ENCODE results near the gene GTPBP1.

Gene GTPBP1

DNA sequence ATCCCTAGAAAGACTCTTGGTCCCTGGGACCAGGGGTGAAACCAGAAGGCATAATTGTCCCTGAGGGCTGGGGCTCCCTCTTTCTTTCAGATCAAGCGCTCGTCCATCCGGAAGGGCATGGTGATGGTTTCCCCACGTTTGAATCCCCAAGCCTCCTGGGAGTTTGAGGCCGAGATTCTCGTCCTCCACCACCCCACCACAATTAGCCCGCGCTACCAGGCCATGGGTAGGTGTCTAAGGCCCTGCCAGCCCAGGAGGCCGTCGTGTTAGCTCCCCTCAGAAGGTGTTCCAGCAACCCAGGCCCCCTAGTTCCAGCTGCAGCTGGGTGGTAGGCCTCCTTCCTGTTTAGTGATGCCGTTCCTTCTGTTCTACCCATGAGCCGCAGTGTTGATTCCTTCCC, 21.4 kb downstream of the GTPBP1 start:
- no peak for DNase-seq

- DNase-seq = no peak
These were observed 22.0 kb downstream of the GTPBP1 start for GRCh38 chr22:38727530-38728451.

DNA sequence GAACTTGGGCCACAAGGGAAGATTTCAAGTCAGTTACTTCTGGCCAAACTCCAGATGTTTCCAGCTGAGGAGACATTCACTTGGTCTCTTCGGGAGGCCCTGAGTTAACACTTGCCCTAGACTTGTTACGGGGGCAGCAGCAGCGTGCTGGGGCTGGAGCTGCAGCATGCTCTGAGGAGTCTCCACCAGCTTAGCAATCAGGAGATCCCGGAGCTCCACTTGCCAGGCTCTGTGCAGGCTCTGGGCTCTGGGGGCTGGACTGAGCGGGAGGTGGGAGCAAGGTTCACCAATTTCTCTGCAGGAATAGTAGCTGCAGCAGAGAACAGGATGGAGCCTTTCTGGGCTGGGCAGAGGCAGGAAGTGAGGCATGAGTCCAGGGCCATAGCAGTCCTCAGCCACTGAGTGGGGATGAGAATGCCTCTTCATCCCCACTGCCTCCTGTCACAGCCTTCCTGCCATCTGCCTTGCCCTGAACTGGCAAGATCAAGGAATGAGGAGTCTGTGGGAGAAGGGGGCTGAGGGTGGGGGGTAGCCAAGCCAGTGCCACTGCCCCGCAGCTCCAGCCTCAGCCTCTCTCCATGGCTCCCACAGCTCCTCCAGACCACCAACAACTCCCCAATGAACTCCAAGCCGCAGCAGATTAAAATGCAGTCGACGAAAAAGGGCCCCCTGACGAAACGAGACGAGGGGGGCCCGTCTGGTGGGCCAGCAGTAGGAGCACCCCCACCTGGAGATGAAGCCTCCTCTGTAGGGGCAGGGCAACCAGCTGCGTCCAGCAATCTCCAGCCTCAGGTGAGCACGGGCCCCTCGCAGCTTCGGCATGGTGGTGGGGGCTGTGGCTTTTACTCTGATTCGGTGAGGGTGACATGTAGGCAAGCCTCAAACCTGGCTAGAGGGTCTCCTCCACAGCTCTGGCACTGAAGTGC, 23.4 kb downstream of the GTPBP1 start:
- no peak for DNase-seq

- DNase-seq = no peak
These were observed 24.2 kb downstream of the GTPBP1 start for GRCh38 chr22:38729946-38730345.

DNA sequence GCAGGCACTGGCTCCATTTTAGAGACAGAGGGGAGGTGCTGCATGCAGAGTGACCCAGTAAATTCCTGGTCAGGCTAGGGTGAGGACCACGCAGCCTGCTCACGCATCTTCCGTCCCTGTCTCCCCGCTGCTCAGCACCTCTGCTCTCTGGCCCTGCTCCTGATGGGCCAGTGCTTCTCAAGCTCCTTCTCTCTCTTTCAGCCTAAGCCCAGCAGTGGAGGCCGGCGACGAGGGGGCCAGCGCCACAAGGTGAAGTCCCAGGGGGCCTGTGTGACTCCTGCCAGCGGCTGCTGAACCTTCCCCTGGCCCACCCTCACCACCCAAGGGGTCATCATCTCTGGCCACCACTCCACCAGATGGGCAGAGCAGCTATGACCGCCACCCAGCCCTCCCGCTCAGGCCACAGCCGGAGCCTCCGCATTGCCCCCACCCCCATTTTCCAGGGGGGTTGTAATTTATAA, 24.7 kb downstream of the GTPBP1 start:
- DNase-seq = no peak

DNA sequence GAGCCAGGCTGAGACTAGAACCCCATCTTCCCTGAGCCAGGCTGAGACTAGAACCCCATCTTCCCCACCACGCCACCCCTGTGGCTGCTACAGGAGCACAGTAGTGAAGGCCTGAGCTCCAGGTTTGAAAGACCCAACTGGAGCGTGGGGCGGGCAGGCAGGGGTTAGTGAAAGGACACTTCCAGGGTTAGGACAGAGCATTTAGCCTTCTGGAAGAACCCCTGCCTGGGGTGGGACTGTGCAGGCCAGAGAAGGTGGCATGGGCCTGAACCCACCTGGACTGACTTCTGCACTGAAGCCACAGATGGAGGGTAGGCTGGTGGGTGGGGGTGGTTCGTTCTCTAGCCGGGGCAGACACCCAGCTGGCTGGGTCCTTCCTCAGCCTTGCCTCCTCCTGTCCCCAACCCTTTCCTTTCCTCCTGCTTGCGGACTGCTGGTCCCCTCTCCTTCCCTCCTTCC, 26.0 kb downstream of the GTPBP1 start:
- no peak for DNase-seq

GRCh38 chr22:38732251-38732815, 26.6 kb downstream of the GTPBP1 start:
- no peak for DNase-seq

- no peak for DNase-seq
These were observed 27.6 kb downstream of the GTPBP1 start for GRCh38 chr22:38733329-38733723.

GRCh38 chr22:38733724-38734381, 28.1 kb downstream of the GTPBP1 start:
- DNase-seq = peak in 1 of 2 experiments; percentile 17

DNA sequence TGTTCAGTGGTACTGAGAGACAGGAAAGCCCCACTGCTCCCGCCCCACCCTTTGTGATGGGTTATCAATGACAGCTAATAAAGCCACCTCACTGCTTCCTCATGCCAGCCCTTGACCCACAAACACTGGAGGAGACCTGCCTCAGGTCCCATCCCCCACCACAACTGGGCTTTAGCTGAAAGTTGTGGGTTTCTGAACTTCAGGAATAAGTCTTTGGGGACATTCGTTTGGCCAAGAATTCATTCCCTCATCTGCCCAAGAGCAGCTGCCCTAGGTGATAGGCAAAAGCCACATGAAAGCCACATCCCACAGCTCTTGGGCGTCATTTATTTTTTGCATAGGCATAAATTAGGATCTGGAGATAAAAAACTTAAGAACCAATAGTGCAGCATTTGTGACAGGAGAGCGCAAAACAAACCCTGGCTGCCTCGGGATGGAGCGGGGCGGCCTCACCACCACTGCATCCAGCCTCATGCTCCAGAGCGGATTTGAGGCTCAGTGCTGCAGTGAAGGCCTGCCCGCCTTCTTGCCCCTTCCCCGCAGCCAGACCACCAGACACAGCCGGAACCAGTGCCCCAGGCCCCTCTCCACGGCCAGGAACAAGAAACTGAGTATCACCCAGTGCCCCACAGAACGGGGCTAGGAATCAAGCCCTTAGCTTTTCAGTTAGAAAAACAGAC, 28.8 kb downstream of the GTPBP1 start:
- no peak for DNase-seq

GRCh38 chr22:38735126-38735464, 29.4 kb downstream of the GTPBP1 start:
- DNase-seq = no peak

- DNase-seq = no peak
These were observed 29.9 kb downstream of the GTPBP1 start for GRCh38 chr22:38735465-38736256.

DNA sequence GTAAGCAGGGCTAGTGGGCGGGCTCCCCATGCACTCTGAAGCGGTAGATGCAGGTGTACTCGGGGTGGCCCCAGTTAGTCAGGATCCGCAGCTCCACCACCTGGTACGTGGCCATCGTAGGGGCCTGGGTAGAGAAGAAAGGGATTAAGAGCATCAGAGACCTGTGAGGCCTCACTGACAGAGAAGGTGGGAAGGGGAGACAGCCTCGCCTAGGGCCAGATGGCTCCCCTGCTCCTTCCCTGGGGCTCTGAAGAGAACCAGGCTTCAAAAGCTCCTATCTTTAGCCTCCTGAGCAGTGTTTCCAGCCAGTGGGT, 30.5 kb downstream of the GTPBP1 start:
- DNase-seq = no peak

- DNase-seq = no peak
These were observed 31.7 kb downstream of the GTPBP1 start for GRCh38 chr22:38737302-38738060.

- DNase-seq = no peak
These were observed 32.8 kb downstream of the GTPBP1 start for GRCh38 chr22:38738475-38739070.

DNA sequence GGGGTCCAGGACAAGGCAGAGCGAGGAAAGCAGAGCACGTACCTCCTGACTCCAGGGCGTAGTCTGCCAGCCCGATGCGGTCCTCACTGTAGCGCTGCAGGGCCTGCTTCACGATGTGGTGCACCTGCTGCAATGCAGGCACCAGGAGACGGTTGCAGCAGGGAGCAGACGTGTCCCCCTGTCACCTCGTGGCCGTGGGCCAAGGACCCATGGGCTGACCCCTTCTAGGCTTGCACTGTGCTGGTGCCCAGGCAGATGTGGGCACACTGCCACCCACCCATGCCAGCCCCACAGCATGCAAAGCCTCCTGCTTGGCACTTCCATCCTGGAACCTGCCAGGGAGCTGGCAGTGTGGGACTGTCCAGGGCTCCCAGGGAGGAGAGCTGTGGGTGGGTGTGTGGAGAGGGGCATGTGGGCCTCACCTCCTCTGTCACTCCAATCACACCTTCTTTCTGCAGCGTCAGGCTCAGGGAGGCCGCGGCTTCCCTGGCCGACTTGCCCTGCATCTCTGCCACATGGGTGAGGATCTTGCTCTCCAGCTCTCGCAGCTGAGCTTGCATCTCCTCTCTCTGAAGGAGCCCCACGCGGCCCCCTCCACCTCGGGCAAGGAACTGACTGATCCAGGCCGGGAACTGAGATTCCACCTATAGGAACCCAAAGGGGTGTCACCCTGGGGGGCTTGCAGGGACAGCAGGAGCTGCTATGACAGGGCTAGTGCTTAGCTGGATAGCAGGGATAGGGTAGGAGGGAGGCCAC, 33.7 kb downstream of the GTPBP1 start:
- DNase-seq = no peak

DNA sequence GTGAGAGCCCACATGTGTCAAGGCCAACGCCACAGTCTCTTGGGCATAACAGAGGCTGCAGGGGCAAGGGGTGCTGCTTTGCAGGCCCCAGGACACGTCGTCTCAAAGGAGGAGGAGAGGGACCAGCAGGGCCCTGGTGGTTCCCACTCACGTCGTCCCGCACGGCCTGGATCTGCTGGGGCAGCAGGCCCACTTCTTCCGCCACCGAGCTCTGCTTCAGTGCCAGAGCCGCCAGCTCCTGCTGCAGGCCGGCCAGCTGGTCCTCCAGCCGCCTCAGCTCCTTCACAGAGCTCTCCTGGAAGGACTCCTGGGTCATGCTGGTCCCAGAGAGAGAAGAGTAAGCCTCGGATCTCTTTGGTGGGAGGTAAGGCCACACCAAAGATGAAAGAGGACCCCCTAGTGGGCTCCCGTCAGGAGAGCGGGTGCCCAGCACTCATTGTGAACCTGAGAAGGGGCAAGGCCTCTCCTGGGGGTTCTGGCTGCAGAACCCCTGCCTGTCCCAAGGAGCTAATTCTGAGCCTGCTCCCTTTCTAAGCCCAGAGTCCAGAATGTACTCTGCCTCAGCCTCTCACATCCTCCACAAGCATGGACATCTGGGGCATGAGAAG, 34.5 kb downstream of the GTPBP1 start:
- no peak for DNase-seq

- DNase-seq = no peak
These were observed 35.0 kb downstream of the GTPBP1 start for GRCh38 chr22:38740754-38741153.

DNA sequence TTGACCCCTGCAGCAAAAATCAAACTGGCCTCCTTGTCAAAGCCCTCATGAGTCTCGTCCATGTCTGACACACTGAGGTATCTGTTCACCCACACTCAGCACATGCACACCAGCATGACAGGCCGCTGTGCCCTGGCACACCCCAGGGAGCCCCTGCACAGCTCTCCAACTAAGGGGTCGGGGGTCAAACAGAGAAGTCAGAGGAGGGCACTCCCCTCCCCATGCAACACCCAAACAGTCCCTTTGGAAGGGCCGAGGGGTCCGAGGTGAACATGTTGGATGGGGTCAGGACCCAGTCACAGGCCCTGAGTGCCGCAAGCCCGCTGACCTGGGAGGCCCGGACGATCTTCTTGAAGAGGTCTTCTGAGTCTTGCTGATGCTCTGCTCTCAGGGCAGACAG, 35.4 kb downstream of the GTPBP1 start:
- no peak for DNase-seq

Data from NCI-H2081 (cell line).